Right forelimb (tissue), 1 donor: ENCODE data around the gene ATP8B4.
"Not testable (repeated sequence)": the region's sequence is repeated elsewhere in the genome, so short reads cannot be mapped to it uniquely, and the experiment has no call there.

Experiments used
- DNase-seq: peaks from one replicate; pipeline ENCODE4 v3.0.0-alpha.2; 2018

The ATP8B4 gene

GRCh38 chr15:50137893-50138292 is 18.9 kb upstream of the ATP8B4 start:
- no peak for DNase-seq

DNA sequence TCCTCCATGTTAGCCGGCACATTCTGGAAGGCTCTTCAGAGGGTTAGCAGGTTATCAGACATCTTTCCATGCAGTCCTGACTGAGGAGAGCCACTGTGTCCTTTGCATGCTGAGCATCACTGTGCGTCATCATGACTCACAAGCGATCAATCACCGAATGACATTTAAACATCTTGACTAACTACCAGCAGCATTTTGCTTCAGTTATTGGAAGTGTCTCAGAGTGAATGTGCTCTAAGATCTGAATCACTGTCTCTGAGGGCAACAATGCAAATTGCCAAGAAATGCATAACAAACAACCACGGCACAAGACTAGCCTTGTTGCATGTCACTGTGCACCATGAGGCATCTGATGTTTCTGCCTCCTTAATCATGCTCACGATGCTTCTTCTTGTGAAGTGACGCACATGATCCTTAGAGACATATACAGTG is 18.3 kb upstream of the ATP8B4 start:
- DNase-seq, result no peak

DNA sequence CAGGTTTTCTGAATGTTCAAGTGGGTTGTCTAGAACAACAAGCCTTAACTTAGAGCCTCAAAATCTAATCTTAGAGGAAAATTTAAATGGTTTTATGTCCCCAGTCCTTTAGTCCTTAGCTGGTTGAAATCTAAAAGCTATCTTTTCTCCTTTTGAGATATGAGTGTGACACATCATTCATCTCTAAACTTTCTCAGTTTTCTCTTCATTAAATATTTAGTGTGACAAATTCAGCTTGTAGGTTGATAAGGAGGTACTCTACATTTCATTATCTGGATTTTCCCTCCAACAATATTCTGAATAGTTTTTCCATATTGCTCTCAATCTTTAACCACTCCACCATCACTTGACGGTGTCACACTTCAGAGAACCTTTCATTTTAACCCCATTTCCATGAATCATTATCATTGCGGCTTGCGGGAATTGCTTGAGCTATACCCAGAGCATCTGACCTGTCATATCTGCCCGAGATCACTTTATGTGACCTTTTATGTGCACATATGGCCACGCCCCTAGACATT is 16.1 kb upstream of the ATP8B4 start:
- DNase-seq, result no peak

DNA sequence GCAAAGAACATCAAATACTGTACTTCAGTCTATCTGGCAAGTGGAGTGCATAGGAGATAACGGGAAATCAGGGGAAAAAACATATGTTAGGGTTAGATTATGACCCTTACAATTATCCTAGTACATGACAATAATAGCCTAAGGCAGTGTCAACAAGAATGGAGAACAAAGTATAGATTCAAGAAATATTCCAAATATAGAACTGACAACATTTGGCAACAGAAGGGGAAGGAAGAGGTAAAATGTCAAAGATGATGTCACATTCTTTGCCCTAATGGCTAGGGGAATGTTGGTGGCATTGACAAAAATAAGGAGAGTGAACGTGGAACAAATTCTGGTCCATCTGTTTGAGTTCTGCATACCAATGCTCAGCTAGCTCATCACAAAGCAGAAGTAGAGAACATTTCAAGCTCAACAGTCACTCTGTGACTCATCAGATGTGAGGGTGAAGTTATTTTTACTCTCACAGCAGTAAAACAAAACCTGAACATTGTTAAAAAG is 15.5 kb upstream of the ATP8B4 start:
- DNase-seq, result no peak

GRCh38 chr15:50132251-50132984 is 13.4 kb upstream of the ATP8B4 start:
- not testable (repeated sequence) for DNase-seq

DNA sequence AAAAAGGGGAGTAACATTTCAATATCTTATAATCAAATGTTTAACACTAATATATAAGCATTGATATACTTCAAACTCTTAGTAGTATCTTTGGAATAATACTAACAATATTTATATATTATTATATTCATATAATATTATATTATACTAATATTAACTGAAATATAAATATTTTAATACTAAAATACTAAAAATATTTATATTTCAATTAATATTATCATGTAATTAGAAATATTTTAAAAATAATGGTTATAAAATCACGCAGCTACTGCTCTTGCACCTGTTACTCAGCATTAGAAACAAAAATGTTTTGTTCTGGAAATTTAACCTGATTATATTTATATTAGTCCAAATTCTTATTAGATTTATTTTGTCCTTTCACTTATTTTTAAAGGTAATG is 12.6 kb upstream of the ATP8B4 start:
- DNase-seq, result no peak

DNA sequence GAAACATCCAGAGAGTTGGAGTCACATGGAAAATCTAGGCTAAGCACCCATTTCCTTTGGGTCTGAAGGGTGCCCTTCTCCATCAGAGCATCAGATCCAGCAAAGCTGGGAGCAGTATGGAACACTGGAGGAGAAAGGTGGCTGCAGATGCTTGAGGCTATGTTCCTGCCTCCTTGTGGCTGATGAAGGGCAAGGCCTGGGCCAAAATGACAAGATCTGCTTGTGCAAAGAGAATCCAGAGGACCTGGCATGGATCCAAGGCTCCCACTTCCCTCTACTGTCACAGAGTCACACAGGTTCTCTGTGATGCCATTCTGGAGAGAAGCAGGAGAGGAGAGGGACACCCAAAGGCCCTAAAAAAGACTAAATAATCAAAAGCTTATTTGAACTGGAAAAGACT is 9.2 kb upstream of the ATP8B4 start:
- DNase-seq, result no peak

- no peak for DNase-seq
Observed at GRCh38 chr15:50127255-50127777, 8.3 kb upstream of the ATP8B4 start.

- no peak for DNase-seq
Observed at GRCh38 chr15:50126072-50126471, 7.0 kb upstream of the ATP8B4 start.

DNA sequence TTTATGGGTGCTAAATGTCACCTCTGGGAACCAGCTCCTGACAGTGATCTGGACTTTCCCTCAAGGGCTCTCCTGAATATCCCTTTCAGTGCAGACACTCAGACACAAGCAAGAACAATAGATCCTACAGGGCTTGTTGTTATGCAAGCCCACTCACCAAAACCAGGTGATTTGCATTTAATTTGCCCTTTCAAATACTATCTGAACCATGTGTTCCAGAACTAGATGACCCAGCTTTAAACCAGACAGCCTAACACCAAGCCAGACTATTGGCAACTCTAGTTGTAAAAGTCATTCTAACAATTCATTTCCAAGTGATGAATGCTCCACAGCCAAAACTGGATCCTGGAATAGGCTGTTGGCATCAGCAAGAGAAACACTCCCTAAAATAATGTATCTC is 5.6 kb upstream of the ATP8B4 start:
- no peak for DNase-seq

DNA sequence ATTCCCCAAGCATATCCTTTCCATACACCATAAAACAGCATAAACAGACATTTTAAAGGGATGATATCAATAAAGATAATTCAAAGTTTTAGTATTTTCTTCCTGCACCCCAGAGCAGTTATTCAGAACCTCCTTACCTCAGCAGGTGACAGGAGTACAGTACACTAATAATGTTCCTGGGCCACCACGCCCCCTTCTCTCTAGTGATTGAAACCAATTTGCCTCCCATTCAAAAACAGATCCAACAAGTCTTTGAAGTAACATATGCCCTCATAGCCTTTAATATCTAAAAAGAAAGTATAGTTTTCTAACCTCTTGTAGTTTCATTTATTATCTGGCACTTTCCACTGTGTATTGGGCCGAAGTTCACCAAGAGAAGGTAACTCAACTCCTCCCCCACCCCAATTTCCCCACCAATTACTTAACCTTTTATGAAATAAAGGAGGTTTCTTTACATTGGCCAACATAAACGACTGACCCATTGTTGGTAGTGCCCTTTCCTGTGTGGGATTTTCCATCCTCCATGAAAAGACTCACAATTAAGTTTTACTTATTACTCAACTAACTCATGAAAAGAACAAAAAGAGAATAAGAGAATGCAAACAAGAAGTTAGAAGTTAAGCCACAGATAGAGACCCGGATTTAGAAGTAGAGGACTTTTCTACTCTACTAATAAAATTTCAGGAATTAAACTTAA is 5.0 kb upstream of the ATP8B4 start:
- no peak for DNase-seq

DNA sequence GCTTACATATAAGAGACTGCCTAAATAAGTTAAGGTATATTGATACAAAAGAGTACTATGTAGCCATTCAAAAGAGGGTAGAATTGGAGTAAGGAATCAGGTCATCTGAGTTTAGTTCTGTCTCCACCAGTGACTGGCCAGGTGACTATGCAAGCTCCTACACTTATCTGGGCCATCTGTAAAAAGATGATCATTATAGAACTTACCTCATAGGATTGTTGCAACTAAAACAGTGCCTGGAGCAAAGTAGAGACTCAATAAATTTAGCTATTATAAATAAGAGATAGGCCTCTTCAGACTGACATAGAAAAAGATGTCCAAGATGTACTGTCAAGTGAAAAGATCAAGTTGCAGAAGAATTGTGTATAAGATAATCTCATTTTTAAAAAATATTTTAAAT is 1.7 kb upstream of the ATP8B4 start:
- no peak for DNase-seq

GRCh38 chr15:50117431-50118027 is 1.5 kb downstream of the ATP8B4 start:
- no peak for DNase-seq

GRCh38 chr15:50116477-50116876 is 2.6 kb downstream of the ATP8B4 start:
- DNase-seq, result no peak

DNA sequence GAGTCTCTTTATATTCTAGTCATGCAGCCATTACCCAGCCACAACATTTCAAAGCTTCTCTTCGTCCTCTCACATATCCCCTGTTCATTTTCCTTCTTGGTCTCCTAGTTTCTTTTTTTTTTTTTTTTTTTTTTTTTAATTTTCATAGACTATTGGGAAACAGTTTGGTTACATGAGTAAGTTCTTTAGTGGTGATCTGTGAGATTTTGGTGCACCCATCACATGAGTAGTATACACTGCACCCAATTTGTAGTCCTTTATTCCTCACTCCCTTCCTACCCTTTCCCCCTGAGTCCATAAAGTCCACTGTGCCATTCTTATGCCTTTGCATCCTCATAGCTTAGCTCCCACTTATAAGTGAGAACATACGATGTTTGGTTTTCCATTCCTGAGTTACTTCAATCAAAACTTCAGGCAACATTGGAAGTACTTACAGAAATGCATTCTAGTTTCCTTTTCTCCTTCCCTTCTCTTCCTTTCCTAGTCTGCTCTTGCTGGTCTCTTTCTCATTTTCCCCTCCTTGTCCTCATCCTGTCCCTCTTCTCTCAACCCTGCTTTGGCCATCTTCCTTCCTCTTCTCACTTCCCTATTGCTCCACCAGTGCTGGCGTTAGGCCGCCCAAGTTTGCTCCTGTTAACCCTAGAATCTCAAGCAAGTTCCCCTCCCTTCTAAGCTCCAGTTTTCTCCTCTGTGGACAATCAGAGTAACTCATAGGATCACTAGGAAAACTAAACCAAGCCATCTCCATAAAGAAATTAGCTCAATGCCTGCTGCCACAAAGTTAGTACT is 4.8 kb downstream of the ATP8B4 start:
- no peak for DNase-seq

GRCh38 chr15:50113187-50113505 is 5.9 kb downstream of the ATP8B4 start:
- DNase-seq, result no peak

- DNase-seq, result no peak
Observed at GRCh38 chr15:50112488-50113186, 6.4 kb downstream of the ATP8B4 start.

DNA sequence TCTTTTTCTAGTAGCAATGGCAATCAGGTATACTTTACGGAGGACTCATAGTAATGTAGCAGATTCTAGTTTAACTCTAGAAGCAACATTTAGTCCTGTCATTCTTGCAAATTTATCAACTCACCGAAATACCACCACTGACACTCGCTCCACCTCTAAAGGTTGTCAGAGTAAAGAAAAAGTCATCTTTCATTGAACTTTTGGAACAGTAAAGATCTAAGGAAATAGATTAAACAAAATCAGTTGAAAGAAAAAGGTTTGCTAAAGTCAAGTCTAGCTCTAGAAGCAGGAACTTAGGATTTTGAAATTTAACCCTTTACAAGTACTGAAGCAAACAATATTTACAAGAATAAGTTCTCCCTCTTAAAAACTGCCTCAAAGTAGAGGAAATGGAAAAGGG is 8.7 kb downstream of the ATP8B4 start:
- no peak for DNase-seq

- DNase-seq, result no peak
Observed at GRCh38 chr15:50109076-50109987, 9.7 kb downstream of the ATP8B4 start.

DNA sequence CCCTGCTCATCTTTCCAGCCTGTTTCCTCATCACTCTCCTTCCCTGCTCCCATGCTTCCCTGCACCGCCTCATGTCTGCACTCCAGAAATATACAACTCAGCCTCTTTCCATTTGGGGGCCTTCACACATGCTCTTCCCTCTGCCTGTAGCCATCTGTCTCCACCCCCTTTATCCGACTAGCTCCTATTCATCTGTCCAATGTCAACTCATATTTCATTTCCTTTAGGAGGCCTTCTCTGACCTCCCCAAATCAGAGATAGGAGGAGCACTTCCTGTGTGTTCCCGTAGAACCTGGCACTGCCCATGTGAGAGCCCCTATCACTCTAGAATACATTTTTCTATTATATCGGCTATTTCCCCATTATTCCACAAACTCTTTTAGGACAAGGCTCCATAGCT is 10.6 kb downstream of the ATP8B4 start:
- DNase-seq, result no peak
